22Rv1 (cell line): ENCODE results near the gene USP20.
"Not testable (repeated sequence)": the region's sequence is repeated elsewhere in the genome, so short reads cannot be mapped to it uniquely, and the experiment has no call there.

Experiments
- H3K27ac ChIP-seq: fragments of 450-650 bp; 2 replicates; pipeline ENCODE4 v1.5.1; 2017
- ZFX ChIP-seq: fragments of 450-650 bp; IDR thresholded peaks from 2 replicates; pipeline ENCODE4 v1.6.1; 2017; ENCODE audit warnings: antibody characterized with exemption, borderline replicate concordance
- TF ChIP-seq, protein P1 (sequence below): fragments of 450-650 bp; IDR thresholded peaks from 2 replicates; pipeline ENCODE4 v1.5.1; 2017; ENCODE audit warnings: mild to moderate bottlenecking

USP20 gene

DNA sequence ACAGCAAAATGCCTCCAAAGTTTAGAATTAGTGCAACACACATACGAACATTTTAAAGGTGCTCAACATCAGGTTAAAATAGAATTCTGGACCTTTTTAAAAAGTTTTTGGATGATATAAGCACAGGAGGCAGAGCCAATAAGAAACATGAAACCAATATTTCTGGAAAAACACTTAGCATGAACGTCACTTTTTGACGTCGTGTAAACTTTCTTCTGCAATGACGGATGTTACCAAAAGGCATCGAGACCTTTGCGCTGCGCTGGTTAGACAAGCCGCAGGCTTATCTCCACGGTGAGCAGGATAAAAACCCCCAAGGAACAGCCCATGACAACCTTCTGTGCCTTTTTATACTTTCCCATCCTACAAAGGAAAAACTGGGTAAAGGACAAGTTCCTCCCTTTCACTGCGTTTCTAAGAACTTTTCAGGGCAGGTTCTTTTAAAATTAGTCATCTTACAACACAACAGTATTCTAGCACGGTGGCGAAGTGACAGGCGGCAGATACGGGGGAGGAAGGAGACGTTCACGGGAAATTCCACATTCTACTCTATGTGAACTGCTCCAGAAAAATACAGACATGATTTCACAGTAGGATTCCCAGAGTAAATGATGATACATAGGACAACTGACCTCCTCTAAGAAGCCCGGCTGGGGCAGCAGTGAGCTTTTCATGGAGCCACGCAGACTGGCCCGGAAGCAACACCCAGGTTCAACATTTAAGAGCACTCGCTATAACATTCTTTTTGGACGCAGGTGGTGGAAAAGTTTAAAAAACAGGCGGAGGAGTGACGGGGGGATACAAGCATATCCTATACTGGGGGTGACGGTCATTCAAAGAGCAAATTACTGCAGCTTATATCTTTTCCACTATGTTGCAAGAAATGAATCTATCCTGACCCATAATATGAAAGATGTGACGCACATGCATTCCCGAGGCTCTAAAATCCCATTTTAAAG lies 52.4 kb downstream of the USP20 start:
- H3K27ac ChIP-seq, result no peak overlapping the region
- TF ChIP-seq ZFX, result no peak
- TF ChIP-seq, protein P1, sequence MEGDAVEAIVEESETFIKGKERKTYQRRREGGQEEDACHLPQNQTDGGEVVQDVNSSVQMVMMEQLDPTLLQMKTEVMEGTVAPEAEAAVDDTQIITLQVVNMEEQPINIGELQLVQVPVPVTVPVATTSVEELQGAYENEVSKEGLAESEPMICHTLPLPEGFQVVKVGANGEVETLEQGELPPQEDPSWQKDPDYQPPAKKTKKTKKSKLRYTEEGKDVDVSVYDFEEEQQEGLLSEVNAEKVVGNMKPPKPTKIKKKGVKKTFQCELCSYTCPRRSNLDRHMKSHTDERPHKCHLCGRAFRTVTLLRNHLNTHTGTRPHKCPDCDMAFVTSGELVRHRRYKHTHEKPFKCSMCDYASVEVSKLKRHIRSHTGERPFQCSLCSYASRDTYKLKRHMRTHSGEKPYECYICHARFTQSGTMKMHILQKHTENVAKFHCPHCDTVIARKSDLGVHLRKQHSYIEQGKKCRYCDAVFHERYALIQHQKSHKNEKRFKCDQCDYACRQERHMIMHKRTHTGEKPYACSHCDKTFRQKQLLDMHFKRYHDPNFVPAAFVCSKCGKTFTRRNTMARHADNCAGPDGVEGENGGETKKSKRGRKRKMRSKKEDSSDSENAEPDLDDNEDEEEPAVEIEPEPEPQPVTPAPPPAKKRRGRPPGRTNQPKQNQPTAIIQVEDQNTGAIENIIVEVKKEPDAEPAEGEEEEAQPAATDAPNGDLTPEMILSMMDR, result no peak

- no peak overlapping the region for H3K27ac ChIP-seq
- TF ChIP-seq, protein P1, result no peak
- TF ChIP-seq ZFX, result no peak
Observed at GRCh38 chr9:129888293-129889121, 53.2 kb downstream of the USP20 start.

DNA sequence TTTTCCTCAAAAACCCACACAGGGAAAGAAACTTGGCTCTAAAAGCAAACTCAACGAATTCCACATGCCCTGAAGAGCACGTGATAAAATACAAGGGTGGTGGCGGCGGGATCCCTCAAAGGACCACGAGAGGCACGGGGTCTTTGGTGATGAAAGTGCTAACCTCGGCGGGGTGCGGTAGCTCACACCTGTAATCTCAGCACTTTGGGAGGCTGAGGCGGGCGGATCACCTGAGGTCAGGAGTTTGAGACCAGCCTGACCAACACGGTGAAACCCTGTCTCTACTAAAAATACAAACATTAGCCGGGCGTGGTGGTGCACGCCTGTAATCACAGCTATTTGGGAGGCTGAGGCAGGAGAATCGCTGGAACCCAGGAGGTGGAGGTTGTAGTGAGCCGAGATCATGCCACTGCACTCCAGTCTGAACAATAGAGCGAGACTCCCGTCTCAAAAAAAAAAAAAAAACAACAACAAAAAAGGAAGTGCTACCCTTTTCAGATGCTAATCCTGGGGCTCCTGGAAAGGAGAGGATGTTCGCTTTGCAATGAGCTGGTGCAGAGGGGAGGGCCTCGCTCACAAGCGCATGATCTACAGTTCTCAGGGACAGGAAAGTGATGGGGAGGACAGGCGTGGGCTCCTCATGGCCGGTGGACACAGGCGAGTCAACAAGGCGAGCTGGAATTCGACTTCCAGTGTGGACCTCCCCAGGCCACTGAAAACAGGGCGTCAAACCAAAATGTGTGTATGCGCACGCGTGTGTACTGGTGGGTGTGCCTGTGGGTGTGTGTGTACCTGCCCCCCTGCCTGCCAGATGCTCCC lies 54.1 kb downstream of the USP20 start:
- no peak overlapping the region for H3K27ac ChIP-seq
- TF ChIP-seq, protein P1, result no peak
- no peak for TF ChIP-seq ZFX

DNA sequence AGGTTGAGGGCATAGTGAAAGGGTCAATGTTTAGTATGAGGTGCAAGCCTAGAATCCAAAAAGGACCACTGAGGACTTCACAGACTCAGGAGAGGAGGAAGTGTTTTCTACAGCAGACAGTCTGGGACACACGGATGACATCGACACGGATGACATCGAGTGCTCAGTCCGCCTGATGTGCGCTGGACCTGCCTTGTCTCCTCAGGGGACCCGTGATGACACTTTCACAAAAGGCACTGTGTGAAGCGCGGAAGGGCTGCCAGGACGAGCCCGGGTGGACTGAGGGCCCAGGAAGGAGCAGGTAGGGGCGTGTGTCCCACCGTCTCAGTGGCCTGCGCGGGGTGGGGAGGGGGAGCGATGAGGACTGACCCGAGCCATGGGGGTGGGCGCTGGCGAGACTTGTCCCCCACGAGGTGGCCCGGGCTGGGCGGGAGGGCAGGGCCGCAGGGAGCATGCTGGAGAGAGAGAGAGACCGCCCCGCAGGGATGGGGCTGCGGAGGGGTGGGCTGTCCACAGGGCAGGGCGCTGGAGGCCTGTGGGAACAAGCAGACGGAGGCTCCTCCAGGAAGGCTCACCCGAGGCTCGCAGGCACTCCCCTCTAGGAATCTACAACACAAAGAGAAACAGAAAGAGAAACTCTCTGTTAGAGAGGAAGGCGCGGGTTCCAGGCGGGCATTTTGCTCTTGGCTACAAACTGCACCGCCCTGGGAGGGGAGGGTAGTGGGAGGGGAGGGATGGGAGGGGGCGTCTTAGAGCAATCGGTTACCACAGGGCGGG lies 54.9 kb downstream of the USP20 start:
- no peak for TF ChIP-seq ZFX
- TF ChIP-seq, protein P1, result no peak
- H3K27ac ChIP-seq, result no peak overlapping the region

- H3K27ac ChIP-seq, result not testable (repeated sequence)
Observed at GRCh38 chr9:129890718-129891299, 55.6 kb downstream of the USP20 start.

GRCh38 chr9:129891569-129891968 lies 56.3 kb downstream of the USP20 start:
- H3K27ac ChIP-seq, result no peak overlapping the region
- no peak for TF ChIP-seq ZFX
- TF ChIP-seq, protein P1, result no peak
